ENCODE data around the gene KRT75.
"Not testable (repeated sequence)": the region's sequence is repeated elsewhere in the genome, so short reads cannot be mapped to it uniquely, and the experiment has no call there.

Gene KRT75

DNA sequence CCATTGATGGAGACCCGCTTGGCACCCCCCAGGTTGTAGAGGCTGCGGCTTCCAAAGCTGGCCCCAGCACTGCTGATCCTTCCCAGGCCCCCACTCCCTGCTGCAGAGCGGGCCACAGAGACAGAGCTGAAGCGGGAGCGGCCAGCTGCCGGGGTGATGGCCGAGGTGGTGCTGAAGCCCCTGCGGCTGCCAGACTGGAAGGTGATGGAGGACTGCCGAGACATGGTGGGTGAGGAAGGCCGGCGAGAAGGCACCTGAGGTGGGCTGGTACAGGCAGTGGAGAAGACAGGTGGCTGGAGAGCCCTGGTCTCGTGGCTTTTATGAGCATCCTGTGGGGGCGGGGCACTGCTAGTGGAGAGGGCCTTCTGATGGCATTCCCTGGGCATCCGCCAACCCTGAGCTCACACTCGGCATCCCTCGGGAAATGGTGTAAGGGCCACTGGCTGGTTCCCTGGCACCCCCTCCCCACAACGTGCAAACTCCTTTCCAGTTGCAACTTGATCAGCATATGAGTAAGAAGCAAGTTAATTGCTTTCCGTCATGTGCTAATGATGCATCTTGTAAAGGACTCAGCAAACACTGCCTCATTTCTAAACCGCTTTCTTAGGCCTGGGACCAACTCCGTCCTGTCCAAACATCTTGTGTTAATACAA lies at the start of gene KRT75:
Gene KRT75 (minus strand): TSS at position 291 of the 653 bp plus-strand sequence. CDS start 67 bp downstream, at position 224.
- DNase-seq: no peak

DNA sequence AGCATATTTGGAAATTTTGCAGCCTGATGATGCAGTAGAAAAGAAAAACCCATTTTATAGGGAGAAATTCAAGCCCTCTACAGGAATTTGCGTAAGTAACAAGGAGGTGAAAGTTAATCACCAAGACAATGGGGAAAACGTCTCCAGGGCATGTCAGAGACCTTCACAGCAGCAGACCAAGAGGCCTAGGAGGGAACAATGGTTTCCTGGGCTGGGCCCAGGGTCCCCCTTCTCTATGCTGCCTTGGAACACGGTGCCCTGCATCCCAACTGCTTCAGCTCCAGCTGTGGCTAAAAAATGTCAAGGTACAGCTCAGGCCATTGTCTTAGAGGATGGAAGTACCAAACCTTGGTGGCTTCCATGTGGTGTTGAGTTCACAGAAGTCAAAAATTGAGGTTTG lies 45.9 kb upstream of the KRT75 start:
- DNase-seq: no peak

DNA sequence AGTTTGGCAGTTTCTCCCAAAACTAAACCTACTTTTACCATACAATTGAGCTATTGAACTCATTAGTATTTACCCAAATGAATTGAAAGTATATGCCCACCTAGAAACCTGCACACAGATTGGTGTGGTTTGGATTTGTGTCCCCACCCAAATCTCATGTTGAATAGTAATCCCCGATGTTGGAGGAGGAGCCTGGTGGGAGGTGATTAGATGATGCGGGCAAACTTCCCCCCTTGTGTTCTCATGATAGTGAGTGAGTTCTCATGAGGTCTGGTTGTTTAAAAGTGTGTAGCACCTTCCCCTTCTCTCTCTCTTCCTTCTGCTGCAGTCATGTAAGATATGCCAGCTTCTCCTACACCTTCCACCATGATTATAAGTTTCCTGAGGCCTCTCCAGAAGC lies 43.5 kb upstream of the KRT75 start:
- no peak for DNase-seq

DNA sequence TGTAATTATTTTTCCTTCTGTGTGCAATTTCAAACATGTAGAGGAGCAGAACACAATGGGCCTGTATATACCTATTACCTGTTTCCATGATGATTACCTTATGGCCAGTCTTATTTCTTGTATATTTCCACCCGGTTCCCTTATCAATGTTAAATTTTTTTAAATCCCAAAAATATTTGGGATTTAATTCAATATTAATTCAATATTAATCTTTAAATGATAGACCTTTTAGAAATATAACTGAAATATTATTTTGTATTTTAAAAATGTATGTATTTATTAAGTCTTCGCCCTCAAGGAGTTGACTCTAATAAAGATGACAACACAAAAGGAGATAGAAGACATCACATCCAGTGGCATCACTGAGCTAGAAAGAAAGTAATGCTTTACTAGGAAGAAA lies 40.0 kb upstream of the KRT75 start:
- no peak for DNase-seq

DNA sequence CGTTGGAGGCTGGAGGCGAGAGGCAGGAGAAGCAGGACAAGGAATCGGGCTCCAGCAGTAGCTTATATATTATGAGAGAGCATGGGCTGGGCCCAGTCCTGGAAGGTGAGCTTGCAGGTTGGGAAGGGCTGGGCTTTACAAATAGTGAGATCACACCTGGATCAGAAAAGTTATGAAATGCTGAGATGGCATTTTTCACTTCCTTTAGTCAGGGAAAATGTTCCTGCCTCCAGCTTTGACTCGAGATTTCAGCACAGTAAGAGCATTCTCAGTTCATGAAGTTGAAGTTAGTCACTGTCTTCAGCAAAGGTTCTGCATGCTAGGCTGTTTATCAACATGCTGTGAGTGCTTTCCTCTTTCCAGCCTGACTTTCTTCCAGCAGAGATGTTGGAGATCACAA lies 39.6 kb upstream of the KRT75 start, which contains the start of gene KRT6C:
Gene KRT6C (minus strand): TSS at position 38 of the 400 bp plus-strand sequence. CDS start 68 bp downstream, outside the sequence.
- no peak for DNase-seq

DNA sequence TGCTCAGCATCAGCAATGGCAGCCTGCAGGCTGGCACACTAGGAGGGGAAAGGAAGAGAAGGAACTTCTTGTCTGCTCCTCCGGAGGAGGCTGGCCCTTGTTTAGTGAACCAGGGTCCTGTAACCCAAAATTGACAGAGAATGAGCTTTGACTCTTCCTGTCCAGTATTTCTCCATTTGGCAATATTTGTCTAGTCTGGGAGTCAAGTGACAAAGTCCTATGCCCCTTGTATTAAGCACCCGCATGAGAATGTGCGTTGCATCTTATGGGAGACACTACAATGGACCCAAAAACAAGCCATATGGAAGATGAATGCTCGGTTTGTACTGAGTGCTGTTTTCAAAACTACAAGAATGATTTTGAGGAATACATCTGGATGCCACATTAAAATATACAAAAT lies 35.7 kb upstream of the KRT75 start:
- DNase-seq: no peak

DNA sequence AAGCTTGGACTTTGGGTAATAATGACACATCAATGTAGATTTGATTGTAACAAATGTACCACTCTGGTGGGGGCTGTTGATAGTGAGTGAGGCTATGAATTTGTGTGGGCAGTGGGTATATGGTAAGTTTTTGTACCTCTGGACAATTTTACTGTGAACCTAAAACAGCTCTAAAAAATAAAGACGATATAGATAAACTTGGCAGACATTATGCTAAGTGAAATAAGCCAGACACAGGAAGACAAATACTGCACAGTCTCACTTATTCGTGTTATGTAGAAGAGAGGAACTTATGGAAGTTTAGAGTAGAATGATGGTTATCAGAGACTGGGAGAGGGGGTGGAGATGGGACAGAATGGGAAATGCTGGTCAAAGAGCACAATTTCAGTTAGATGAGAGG lies 30.7 kb upstream of the KRT75 start:
- DNase-seq: no peak

DNA sequence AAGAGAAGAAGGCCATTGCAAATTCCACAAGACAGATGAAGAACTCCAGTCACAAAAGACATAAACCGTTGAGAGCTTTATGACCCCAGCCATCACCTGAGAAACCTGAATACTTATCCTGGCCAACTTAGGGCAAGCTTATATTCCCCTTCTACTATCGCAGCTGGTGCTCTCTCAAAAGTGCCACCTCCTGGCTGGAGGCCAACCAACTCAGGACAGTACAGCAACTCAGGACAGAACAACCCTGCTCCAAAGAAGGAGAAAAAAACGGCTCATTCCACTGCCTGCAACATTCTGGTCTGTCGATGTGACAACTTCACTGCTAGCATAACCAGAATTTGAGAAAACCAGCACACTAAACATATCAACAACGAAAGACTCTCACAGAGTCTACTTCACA lies 27.5 kb upstream of the KRT75 start:
- DNase-seq: peak in 1 of 2 experiments; percentile 49

DNA sequence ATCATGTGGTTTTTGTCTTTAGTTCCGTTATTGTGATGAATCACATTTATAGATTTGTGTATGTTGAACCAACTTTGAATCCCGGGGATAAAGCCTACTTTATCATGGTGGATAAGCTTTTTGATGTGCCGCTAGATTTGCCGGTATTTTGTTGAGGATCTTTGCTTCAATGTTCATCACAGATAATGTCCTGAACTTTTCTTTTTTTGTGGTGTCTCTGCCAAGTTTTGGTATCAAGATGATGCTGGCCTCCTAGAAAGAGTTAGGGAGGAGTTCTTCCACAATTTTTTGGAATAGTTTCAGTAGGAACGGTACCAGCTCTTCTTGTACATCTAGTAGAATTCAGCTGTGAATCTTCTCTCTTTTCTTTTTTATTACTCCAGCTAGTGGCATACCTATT lies 24.7 kb upstream of the KRT75 start:
- no peak for DNase-seq

DNA sequence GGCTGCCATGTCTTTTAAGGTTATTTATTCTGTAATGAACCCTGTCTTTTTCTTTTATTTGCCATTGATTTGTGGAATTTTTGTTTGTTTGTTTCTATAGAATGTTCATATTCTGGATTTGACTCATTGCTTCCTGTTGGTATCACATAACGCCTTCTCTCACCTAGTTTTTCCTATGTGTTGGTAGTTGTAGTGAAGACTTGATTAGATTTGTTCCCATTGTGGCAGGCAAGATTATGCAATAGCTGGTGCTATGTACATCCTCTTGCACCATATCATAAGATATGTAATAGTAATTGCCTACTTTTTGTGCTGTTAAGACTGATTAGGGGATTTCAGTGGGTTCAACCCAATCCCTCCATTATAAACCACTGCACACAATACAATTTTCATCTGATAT lies 21.6 kb upstream of the KRT75 start:
- no peak for DNase-seq

DNA sequence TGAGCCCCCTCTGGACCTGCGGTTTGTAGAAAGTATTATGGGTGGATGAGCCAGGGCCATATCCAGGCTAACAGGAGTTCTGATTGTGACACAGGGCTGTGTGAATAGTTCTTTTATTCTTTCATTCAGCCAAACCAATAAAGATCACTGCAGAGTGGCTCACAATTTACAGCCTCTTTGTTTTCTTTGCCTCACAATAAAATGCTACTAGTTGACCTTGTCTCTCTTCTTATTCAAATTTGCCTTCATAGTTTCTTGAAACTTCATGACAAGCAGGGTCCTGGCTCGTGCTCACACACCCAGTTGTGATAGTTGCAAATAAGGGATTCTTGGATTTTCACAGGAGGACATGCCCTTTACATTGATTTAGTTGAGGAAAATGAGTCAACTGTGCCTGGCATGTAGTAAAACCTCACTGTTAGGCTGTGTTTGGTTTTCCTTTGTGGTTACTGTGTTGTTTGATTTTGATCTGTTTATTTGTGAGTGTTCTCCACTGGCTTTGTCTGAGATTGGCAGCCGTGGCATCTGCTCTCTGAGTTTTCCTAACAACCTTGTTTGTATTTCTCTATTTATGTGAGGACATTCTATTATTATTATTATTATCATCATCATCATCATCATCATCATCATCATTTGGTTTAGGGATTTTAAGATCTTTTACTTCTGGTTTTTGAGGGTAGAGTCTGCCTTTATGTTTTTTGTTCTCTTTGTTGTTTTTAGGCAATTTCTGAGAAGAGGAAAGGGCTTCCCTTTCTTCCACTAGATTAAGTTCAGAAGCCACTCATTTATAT lies 20.4 kb upstream of the KRT75 start:
- no peak for DNase-seq

DNA sequence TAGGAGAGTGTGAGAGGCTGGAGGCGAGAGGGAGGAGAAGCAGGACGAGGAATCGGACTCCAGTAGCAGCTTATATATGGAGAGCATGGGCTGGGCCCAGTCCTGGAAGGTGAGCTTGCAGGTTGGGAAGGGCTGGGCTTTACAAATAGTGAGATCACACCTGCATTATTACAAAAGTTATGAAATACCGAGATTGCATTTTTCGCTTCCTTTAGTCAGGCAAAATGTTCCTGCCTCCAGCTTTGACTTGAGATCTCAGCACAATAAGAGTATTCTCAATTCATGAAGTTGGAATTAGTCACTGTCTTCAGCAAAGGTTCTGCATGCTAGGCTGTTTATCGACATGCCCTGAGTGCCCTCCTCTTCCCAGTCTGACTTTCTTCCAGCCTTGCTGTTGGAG lies 17.9 kb upstream of the KRT75 start, which contains the start of gene KRT6B:
Gene KRT6B (minus strand): TSS at position 46 of the 400 bp plus-strand sequence. CDS start 68 bp downstream, outside the sequence.
- no peak for DNase-seq

DNA sequence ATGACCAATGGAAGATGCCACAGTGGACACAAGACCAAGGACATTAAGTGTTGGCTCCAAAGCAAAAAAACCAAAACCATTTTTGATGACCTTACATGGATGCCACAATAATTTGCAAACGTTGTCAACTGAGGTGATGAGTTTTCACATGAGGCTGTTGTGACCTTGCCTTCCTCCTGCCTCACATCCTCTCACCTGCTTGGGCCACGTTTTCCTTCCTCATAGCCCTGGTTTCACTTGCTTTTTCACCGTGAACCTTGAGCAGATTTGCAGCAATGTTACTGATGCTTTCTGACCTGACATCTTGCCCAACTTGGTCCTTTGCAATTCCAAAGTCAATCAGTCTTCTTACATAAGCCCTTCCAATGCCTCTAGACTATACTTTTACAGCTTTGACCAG lies 14.1 kb upstream of the KRT75 start:
- DNase-seq: no peak

DNA sequence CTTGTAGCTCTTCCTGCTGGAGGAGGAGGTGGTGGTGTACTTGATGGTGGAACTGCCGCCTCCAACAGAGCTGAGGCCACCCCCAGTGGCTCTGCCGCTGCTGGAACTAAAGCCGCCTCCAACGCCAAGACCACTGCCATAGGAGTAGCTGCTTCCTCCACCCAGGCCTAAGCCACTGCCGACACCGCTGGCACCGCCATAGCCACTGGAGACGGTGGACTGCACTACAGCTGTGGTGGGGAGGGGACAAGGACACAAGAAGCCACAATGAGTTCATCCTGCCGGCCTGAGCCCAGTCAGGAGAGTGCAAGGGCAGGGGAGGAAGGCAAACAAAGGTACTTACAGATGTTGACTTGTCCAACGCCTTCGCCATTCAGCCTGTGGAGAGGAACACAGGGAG lies 13.0 kb upstream of the KRT75 start:
- not testable (repeated sequence) for DNase-seq

DNA sequence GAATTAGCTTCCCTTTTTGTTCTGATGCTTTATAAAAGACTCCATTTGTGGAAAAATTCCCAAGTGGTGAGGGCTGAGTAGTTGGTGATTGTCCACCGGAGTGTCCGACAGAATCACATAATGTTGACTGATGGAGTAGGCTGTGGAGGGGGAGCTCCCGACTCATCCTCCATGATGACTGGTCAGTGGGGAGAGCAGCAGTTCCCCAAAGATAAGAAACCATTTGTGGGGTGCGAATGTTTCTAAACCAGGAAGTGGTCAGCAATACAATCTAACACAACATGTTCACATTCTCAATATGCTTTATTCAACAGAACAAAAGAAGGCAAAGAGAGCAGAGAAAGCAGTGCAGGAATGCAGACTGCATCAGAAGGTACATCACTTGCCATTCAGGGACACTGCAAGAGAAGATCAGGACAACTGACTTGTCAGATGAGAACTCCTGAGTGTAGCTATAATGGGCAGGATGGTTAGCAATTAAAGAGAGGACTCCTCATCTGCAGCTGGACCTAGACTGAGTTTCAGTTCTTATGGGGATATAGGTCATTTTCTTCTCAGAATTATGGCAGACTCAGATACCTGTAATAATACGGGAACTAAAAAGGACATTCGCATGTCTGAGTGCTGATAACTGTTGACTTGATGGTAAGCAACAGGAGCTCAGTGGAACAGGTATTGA lies 12.3 kb upstream of the KRT75 start:
- DNase-seq: no peak

DNA sequence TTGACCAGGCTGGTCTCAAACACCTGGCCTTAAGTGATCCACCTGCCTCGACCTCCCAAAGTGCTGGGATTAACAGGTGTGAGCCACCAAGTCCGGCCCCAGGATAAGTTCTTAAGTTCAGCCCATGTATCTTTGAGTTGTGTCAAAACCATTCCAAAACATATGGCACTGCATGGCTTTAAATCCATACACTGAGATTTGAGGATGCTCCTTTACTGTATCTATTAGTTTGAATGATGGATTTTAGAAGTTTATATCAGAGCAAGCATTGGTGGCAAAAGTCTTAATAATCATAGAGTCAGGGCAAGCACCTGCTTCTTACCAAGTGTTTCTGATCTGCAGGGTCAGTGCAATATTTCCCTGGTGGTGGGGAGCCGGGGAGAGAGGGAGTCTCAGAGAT lies 11.7 kb upstream of the KRT75 start:
- DNase-seq: no peak

DNA sequence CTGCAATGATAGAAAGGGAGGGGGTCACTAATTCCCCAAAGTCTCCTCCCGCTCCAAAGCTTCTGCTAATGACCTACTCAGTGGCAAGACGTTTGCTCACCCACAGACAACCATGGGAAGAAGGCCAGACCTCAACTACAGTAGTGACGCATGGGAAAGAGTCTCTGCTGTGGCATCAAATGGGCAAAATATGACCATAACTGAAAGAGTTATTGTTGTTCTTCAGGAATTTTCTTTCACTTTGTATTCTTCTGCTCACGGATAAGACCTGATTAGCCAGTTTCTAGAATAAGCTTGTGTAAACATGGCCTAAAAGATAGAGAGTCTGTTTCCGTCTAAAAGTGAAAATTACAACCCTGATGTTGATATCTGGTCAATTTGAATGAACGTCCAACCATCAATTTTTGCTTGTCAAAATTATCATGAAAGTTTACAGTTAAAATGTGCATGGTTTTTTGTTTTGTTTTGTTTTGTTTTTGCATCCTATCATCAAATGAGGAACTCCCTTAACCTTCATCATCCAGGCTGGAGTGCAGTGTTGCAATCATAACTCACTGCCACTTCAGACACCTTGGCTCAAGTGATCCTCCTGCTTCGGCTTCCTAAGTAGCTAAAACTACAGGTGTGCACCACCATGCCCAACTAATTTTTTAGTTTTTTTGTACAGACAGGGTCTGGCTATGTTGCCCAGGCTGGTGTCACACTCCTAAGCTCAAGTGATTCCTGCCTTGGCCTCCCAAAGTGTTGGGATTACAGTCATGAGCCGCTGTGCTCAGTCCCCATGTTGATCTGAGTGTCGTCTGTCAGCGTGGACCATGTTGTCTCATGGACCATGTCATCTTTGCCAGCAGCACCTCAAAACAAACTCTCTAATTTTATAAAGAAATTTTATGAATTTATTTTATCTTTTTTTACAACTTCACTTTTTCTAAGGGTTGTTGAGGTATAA lies 10.8 kb upstream of the KRT75 start:
- no peak for DNase-seq

DNA sequence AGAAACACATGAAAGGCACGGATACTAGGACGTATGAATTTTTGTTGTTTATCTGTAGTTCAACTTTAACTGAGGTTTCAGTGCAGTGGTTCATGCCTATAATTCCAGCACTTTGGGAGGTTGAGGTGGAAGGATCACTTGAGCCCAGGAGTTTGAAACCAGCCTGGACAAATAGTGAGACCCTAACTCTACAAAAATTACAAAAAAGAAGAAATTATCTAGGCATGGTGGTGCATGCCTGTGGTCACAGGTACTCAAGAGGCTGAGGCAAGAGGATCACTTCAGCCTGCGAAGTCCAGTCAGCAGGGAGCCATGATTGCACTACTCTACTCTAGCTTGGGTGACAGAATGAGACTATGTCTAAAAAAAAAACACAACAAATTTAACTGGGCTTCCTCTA lies 9.8 kb upstream of the KRT75 start:
- no peak for DNase-seq

DNA sequence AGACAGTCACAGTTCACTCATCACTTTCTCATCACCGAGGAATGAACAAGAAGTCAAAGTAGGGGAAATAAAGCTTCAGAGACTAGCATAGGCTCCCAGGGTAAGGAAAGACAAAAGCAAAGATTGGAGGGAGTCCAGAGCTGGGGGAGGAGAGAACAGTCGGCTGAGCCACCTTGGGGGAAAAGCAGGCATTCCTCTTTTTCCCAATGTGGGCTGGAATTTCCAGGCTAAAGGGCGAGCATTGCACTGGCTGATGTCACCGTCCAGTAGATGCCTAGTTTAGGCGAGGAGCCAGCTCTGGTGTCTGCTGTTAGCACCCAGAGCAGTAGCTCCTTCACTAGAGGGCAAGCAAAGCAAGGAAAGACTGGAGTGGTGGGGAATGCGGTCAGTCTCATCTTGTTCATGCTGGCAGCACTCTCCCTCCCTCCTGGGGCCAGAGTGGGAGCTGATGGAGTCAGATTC lies 8.5 kb upstream of the KRT75 start:
- no peak for DNase-seq

DNA sequence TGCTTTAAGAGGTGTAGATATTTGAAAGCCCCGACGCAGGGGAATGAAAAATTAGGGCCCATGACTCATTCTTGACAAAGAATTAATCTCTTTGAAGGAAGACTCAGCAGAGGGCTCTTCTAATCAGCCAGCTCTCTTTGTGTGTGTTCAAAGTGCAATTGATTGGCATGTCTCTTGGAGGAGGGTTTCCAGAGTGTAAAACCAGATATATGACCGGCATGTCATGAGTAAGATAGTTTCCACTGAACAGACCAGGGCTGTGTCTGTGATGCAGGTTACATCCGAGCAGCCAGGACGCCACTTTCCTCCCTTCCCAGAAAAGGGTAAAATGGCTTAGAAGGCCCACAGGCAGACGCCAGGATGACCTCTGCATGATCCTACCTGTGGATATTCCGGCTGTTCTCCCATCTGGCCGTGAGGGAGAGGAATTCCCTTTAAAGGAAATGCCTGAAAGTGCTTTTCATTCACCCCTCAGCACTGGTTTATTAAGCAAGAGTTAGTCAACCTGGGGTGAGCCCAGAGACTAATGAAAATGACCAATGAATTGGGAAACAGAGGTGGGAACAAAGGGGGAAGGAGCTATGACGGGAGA lies 7.2 kb upstream of the KRT75 start:
- DNase-seq: peak; percentile 20 to 47

DNA sequence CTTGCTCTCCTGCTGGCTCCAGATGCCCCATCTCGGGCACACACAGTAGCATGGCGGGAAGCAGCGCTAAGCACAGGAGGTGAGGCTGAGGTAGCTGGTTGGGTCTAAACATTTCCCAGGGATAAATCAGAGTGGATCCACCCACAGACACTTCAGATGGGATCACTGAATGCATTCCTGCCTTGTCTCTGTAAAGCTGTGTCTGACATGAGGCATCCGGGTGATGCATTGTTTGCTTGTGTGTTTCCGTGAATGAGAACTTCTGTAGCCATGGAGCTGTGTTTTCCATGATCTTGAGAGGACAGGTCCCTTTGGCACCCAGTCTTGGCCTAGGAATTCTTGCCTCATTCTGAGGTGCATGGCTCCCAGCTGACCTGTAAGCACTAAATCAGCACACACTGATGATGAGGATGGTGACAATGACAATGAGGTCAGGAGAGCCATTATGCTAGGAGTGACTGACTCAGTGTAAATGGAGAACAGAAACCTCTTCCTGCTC lies 6.7 kb upstream of the KRT75 start:
- DNase-seq: peak in 1 of 2 experiments; percentile 24

DNA sequence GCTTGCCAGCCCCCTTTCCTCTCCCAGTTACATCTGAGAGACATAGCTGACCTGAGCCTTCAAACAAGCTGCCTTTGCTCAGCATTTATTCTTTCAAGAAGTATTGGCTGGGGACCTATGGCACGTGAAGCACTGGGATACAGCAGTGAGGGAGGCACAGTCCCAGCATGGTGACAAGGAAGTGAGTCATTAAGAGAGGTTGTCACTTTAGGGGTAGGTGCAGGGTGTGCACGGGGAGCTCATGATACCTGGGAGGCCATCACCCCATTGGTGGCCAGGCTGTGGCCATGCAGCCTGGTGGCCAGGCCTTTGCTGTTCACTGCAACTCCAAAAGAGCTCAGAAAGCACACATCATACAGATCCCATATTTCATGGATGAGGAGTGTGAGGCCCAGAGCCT lies 5.7 kb upstream of the KRT75 start:
- DNase-seq: no peak
